AG08396 (cell line): ENCODE data around the gene CSRP2.

Experiments
- DNase-seq: peaks from one replicate; pipeline ENCODE4 v3.0.0; 2012; ENCODE audit warnings: low spot score, mixed read lengths

The CSRP2 gene

GRCh38 chr12:76891609-76892008, 12.8 kb upstream of the CSRP2 start:
- DNase-seq: no peak

- no peak for DNase-seq
These were observed 11.6 kb upstream of the CSRP2 start for GRCh38 chr12:76890151-76891143.

GRCh38 chr12:76888775-76889174, 10.0 kb upstream of the CSRP2 start:
- DNase-seq: no peak

DNA sequence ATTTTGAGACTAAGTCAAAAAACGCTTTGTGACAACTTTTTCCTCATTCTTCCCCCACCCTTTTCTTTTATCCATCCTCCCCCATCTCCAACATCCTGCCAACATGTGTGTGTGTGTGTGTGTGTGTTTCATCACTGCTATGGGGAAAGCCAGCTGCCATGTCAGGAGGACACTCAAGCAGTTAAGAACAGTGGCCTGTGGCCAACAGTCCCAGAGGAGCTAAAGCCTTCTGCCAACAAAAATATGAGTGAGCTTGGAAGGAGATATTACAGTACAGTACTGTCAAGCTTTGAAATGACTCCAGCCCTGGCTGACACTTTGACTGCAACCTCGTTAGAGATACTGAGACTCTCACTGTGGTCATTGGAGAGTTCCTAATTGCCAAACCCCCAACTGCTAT, 5.0 kb upstream of the CSRP2 start:
- DNase-seq: peak; percentile 17

- peak; percentile 79 for DNase-seq
These were observed 4.3 kb upstream of the CSRP2 start for GRCh38 chr12:76883151-76883550.

DNA sequence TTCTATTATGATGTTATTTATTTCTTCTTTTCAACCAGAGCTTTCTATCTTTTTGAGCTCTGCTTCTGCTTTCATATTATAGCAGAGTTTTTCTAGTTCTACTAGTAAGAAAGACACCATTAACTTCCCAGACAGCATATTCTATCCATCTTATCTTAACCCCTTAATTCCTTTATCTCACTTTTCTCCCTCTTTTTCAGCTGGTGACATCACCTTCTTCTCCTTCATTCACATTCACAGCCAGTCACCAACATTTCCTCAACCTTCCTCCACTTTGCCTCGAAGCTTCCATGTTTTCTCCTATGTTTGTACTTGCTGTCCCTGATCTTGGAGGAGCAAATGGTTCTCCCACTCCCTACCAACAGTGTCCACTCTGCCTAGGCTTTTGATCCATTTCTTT, 3.5 kb upstream of the CSRP2 start:
- no peak for DNase-seq

DNA sequence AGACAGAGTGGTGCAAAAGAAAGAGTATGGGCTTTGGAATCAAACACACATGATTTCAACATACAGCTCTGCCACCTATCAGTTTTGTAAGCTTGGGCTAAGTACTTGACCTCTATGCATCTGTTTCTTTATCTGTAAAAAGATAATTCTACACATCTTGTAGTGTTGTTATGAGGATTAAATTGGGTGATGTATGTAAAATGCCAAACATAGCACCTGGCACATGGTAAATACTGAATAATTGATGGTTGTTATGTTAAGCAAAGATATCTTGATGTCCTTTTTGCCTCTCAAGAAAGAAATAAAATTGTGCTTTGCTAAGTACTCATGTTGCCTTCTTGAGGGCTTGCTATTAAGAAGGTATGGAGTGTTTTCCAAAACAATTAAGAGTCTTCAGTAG, 2.3 kb upstream of the CSRP2 start:
- no peak for DNase-seq

DNA sequence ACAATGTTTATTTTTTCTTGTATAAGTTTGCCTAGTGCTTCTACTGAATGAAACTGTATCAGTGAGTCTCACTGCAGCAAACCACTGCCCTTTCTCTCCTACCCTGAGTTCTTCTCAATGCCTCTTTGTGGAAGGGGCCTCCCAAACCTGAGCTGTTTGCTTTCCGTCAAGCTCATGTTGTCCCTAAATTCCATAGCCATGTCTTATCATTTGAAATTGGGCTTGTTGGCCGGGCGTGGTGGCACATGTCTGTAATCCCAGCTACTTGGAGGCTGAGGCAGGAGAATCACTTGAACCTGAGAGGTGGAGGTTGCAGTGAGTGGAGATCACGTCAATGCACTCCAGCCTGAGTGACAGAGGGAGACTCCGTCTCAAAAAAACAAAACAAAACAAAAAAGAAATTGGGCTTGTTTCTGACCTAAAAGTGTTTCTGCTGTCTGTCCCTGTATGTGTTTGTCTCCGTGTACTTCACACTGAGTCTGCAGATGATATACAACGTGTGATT, 1.8 kb upstream of the CSRP2 start:
- no peak for DNase-seq

GRCh38 chr12:76879710-76880518, 1.1 kb upstream of the CSRP2 start:
- peak; percentile 43 for DNase-seq

DNA sequence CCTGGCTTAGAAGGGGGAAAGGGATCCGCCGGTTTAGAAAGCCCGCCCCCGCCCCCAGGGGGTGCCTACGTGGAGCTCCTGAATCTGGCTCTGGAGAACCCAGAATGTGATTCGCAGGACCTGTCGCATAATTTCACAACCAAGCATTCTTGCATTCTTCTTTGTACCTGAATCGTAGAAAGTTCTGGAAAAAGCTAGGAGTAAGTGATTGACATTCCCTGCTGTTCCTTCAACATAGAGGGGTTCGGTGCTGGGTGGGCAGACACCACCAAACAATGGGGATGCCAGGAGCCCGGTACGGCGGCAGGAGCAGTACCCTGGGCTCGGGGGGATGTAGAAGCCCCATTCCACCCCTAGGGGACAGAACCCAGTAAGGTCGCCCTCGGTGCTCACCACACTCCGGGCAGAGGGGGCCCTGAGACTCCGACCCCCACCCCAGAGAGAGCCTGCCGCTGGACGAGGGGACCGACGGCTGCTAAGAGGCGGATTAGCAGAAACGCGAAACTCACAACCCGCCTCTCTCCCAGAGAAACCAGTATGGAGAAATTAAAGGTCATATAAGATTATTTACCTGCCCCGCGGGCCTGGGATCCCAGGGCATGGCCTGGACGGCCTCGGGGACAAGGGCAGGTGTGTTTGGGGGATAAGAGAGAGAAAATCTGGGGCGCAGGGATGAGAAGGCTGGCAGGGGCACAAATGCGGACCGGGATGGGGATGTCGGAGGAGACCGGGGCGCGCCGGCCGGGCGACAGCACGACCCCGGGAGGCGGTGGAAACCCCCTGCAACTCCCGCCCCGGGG, 520 bp downstream of the CSRP2 start:
- peak; percentile 39 for DNase-seq

GRCh38 chr12:76876696-76877229, 2.1 kb downstream of the CSRP2 start:
- DNase-seq: no peak

GRCh38 chr12:76874491-76875190, 4.2 kb downstream of the CSRP2 start:
- no peak for DNase-seq

DNA sequence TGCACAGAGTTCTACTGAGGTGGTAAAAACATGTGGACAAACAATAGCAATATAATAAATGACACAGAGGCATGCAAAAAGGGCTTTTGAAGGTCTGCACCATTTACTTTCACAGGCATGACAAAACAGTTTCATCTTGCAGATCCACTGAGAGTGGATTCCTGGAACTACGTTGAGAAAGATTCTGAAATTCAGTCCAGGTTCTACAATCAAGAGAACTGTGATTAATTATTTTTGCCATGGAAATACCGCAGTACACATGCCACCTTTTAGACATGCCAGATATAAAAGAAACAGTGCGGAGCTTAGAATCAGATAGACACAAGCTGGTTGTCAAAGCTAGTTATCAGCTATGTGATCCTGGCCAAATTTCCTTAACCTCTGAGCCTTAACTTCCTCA, 4.8 kb downstream of the CSRP2 start:
- no peak for DNase-seq

- DNase-seq: no peak
These were observed 6.4 kb downstream of the CSRP2 start for GRCh38 chr12:76872415-76872814.

- DNase-seq: no peak
These were observed 7.1 kb downstream of the CSRP2 start for GRCh38 chr12:76871742-76872141.

DNA sequence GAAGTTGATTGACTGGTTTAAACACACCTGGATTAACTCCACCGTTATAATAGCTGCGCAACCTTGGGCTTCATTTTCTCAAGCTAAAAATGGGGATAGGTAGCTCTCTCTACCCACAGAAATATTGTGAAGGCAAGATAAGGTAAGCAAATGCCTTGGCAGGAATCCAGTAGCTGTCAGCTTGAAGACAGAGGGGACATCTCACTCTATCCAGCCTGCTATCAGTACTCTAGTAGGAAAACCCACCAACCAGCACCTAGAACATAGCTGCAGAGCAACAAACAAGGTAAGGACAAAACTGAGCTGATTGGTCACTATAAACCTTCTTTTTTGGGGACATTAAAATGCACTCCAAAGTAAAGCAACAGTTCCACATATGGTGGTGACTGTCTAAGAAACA, 7.7 kb downstream of the CSRP2 start:
- no peak for DNase-seq

- DNase-seq: peak; percentile 55
These were observed 12.1 kb downstream of the CSRP2 start for GRCh38 chr12:76866726-76867125.

DNA sequence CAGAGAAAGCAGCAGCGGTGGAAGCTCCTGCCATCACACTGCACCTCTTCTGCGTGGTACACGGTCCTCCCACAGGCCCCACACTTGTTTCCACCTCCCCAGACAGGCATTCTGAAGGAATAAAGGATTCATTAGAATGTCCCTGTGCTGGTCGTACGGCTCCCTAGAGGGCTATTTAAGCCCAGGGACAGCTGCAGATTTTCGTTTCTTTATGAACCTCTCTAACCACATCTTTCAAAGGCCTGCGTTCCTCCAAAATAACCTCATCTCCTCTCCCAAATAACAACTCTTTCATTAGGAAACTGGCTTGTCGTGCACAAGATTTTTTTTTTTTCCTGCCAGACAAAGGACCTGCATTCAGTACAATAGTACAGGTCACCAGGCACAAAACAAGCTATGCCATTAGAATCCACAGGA, 12.7 kb downstream of the CSRP2 start:
- no peak for DNase-seq

DNA sequence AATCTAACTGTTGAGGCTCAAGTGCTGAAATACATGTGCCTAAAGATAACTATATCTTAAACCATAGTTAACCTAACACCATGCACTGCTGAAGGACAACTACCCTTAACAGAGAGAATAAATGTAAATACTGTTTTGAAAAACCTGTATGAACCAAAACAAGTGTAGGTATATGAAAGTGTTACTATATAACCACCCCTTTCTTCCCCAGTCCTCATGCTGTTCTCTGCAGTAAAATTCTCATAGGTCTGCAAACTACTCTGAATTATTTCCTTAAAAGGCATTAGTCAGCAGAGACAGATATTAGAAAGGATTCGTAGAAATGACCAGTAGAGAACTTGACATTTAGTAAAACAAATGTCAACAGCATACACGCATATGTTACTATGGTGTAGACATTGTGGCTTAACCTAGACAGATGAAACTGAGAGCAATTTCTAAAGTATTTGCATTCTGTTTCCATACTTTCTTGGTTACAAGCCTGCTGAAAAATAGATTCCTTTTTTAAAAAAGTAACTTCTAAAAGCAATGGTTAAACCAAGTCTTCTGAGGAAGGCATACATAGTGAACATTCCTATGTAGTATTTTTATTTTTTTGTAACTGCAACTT, 13.9 kb downstream of the CSRP2 start:
- no peak for DNase-seq

DNA sequence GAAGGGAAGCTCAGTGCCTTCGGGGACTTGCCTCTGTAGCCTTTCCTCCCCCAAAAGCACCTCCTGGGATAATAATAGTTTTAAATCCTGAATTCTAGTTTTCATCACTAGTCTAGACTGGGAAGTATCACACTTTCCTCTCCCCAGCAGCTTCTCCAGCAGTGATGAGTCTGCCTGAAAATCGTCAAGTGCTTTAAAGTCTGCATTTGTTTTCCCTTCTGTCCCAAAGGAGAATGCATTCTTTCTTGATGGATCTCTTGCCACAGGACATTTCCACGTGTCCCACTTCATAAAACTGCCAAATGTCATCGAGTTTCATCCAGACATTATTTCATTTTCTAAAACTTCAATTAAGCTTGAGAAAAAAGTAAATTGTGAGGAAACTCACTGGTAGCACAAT, 15.0 kb downstream of the CSRP2 start:
- no peak for DNase-seq
